K562 (cell line): Measurements from ENCODE around the gene SPINT1. TPM values are rescaled to one million over a fixed set of nuclear protein-coding genes. Genes with fewer than 3 reads are reported as not detected.
A peak's percentile ranks its signal among the peaks of the same experiment; 100 is the strongest.

Source experiments
- CBFB ChIP-seq: sonication (generic); formaldehyde crosslinking; IDR thresholded peaks from 2 replicates; pipeline ENCODE4 v1.4.0; 2020; ENCODE audit warnings: mild to moderate bottlenecking, missing genetic modification reagents
- CEBPB ChIP-seq: fragments of 450-650 bp; IDR thresholded peaks from 2 replicates; pipeline ENCODE4 v1.6.1; 2016; ENCODE audit warnings: missing genetic modification characterization, missing compliant biosample characterization
- MEF2D ChIP-seq: conservative IDR thresholded peaks from 2 replicates; pipeline ENCODE4 v1.6.1; 2016; ENCODE audit warnings: low read depth, missing genetic modification characterization, missing compliant biosample characterization
- MXI1 ChIP-seq: IDR thresholded peaks from 2 replicates; pipeline ENCODE4 v1.6.1; 2011; ENCODE audit warnings: low read depth, mild to moderate bottlenecking, improper control_type of control experiment, low read length
- YY1 ChIP-seq, 3 experiments: IDR thresholded peaks; 2 replicates each; pipeline ENCODE4 v1.6.1; 2011; ENCODE audit warnings: low read length in 2 of 3, mild to moderate bottlenecking in 2 of 3, moderate library complexity in 2 of 3, borderline replicate concordance in 1 of 3, control low read depth in 1 of 3, low read depth in 1 of 3; ENCODE audit not compliant: insufficient read depth in 3 of 3, insufficient replicate concordance in 2 of 3, control insufficient read depth in 1 of 3, insufficient read length in 1 of 3; ENCODE audit errors: extremely low read depth in 1 of 3
- polyA plus RNA-seq, 8 experiments: library from polyadenylated mRNA; depleted of rRNA in 4 of 8; stranded (reverse) in 5 of 8; unstranded in 3 of 8; fragments of >200 nt; fragmentation: Nextera tagmentation in 2 of 8; fragmentation: Illumina TruSeq in 1 of 8; extraction: Ambion mirVana in 2 of 8; extraction: Trizol in 1 of 8; gene quantifications; 2 replicates each; pipeline versions ENCODE4 v1.2.1 to v1.2.3, GENCODE V29; 2011 to 2014; ENCODE audit warnings: inconsistent platforms in 1 of 8, missing spikeins in 1 of 8
- total RNA-seq, 7 experiments: library from RNA; depleted of rRNA in 6 of 7; stranded (reverse); fragments of >200 nt in 6 of 7; fragmentation: Illumina TruSeq in 2 of 7; extraction: Trizol in 2 of 7; gene quantifications; 2 replicates each; pipeline versions ENCODE4 v1.2.1 to v1.2.3, GENCODE V29; 2011 to 2021; ENCODE audit warnings: low replicate concordance in 1 of 7
- TF ChIP-seq, protein P1 (sequence below), 2 experiments: fragments of 450-650 bp in 1 of 2; sonication (generic) in 1 of 2; formaldehyde crosslinking in 1 of 2; IDR thresholded peaks; 2 replicates each; pipeline versions ENCODE4 v1.7.1 to v1.9.0; 2016 to 2022; ENCODE audit warnings: inconsistent platforms in 1 of 2, mild to moderate bottlenecking in 1 of 2, missing genetic modification reagents in 1 of 2
- TF ChIP-seq, protein P2 (sequence below), 3 experiments: fragments of 200-800 bp in 1 of 3; sonication (Bioruptor generic) in 1 of 3; sonication (generic) in 1 of 3; formaldehyde crosslinking in 1 of 3; IDR thresholded peaks; 2 replicates each; pipeline versions ENCODE4 v1.6.1 to v1.8.0; 2016 to 2022; ENCODE audit warnings: mild to moderate bottlenecking in 2 of 3, missing compliant biosample characterization in 2 of 3, missing genetic modification characterization in 2 of 3, missing genetic modification reagents in 1 of 3
- TF ChIP-seq, protein P3 (sequence below): fragments of 200-800 bp; sonication (Bioruptor generic); IDR thresholded peaks from 2 replicates; pipeline ENCODE4 v1.6.1; 2017; ENCODE audit warnings: missing genetic modification characterization, missing compliant biosample characterization
- TF ChIP-seq, protein P4 (sequence below), 3 experiments: IDR thresholded peaks in 2 of 3; conservative IDR thresholded peaks in 1 of 3; 2 replicates each; pipeline ENCODE4 v1.5.1; 2011 to 2012; ENCODE audit warnings: low read length in 3 of 3, mild to moderate bottlenecking in 3 of 3, control low read depth in 2 of 3, improper control_type of control experiment in 1 of 3, inconsistent platforms in 1 of 3, low read depth in 1 of 3, mixed read lengths in 1 of 3, moderate library complexity in 1 of 3; ENCODE audit not compliant: insufficient read depth in 2 of 3

SPINT1 gene
- total and polyA plus RNA-seq, 9 of the 15 experiments (the other 6 are each of a cell fraction or from before 2014, with no cell fraction given): 0.78 to 4.5 (median 1.5) TPM

GRCh38 chr15:40893733-40894680, 50.2 kb downstream of the SPINT1 start, which contains the start of gene VPS18 (continued):
- TF ChIP-seq, protein P1, sequence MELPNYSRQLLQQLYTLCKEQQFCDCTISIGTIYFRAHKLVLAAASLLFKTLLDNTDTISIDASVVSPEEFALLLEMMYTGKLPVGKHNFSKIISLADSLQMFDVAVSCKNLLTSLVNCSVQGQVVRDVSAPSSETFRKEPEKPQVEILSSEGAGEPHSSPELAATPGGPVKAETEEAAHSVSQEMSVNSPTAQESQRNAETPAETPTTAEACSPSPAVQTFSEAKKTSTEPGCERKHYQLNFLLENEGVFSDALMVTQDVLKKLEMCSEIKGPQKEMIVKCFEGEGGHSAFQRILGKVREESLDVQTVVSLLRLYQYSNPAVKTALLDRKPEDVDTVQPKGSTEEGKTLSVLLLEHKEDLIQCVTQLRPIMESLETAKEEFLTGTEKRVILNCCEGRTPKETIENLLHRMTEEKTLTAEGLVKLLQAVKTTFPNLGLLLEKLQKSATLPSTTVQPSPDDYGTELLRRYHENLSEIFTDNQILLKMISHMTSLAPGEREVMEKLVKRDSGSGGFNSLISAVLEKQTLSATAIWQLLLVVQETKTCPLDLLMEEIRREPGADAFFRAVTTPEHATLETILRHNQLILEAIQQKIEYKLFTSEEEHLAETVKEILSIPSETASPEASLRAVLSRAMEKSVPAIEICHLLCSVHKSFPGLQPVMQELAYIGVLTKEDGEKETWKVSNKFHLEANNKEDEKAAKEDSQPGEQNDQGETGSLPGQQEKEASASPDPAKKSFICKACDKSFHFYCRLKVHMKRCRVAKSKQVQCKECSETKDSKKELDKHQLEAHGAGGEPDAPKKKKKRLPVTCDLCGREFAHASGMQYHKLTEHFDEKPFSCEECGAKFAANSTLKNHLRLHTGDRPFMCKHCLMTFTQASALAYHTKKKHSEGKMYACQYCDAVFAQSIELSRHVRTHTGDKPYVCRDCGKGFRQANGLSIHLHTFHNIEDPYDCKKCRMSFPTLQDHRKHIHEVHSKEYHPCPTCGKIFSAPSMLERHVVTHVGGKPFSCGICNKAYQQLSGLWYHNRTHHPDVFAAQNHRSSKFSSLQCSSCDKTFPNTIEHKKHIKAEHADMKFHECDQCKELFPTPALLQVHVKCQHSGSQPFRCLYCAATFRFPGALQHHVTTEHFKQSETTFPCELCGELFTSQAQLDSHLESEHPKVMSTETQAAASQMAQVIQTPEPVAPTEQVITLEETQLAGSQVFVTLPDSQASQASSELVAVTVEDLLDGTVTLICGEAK (IDR thresholded peaks at IDR 0.05): peak; percentile 85
- TF ChIP-seq, protein P1 (CRISPR knock-in tag; IDR thresholded peaks at IDR 0.05): no peak
- TF ChIP-seq CBFB (0 out of 2 replicates have a peak, but pooled peaks have one; percentile 78), CEBPB (tag) (no peak), MXI1 (0 out of 2 replicates have a peak, but pooled peaks have one; percentile 24), MEF2D (tag) (no peak), YY1 (IDR thresholded peaks at IDR 0.05; ENCODE audit: borderline replicate concordance in 1 of 3, control insufficient read depth in 1 of 3, extremely low read depth in 1 of 3, insufficient read depth in 3 of 3, insufficient read length in 1 of 3, insufficient replicate concordance in 2 of 3, low read depth in 1 of 3, low read length in 2 of 3) (peak in 1 of 3 experiments; percentile 68)
- TF ChIP-seq, protein P2, sequence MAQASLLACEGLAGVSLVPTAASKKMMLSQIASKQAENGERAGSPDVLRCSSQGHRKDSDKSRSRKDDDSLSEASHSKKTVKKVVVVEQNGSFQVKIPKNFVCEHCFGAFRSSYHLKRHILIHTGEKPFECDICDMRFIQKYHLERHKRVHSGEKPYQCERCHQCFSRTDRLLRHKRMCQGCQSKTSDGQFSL (CRISPR knock-in tag; IDR thresholded peaks at IDR 0.05): no peak
- TF ChIP-seq, protein P2 (tag; IDR thresholded peaks at IDR 0.05): no peak
- TF ChIP-seq, protein P3, sequence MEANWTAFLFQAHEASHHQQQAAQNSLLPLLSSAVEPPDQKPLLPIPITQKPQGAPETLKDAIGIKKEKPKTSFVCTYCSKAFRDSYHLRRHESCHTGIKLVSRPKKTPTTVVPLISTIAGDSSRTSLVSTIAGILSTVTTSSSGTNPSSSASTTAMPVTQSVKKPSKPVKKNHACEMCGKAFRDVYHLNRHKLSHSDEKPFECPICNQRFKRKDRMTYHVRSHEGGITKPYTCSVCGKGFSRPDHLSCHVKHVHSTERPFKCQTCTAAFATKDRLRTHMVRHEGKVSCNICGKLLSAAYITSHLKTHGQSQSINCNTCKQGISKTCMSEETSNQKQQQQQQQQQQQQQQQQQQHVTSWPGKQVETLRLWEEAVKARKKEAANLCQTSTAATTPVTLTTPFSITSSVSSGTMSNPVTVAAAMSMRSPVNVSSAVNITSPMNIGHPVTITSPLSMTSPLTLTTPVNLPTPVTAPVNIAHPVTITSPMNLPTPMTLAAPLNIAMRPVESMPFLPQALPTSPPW (CRISPR knock-in tag): peak; percentile 74
- TF ChIP-seq, protein P4, sequence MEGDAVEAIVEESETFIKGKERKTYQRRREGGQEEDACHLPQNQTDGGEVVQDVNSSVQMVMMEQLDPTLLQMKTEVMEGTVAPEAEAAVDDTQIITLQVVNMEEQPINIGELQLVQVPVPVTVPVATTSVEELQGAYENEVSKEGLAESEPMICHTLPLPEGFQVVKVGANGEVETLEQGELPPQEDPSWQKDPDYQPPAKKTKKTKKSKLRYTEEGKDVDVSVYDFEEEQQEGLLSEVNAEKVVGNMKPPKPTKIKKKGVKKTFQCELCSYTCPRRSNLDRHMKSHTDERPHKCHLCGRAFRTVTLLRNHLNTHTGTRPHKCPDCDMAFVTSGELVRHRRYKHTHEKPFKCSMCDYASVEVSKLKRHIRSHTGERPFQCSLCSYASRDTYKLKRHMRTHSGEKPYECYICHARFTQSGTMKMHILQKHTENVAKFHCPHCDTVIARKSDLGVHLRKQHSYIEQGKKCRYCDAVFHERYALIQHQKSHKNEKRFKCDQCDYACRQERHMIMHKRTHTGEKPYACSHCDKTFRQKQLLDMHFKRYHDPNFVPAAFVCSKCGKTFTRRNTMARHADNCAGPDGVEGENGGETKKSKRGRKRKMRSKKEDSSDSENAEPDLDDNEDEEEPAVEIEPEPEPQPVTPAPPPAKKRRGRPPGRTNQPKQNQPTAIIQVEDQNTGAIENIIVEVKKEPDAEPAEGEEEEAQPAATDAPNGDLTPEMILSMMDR (IDR thresholded peaks at IDR 0.05 in 2 of 3, conservative IDR thresholded peaks at IDR 0.05 in 1 of 3; ENCODE audit: insufficient read depth in 2 of 3, low read depth in 1 of 3, low read length in 3 of 3): peak; percentile 89 to 96 (median 95)
